HG03196 (cell line): ENCODE data around the gene CLIC5.

ENCODE experiments used
- ATAC-seq: cut with Tn5 transposase; IDR thresholded peaks from one replicate; pipeline ENCODE4 v1.9.1; 2021; ENCODE audit not compliant: unreplicated experiment

Gene CLIC5

GRCh38 chr6:45855642-45856394, 159.8 kb downstream of the CLIC5 start:
- no peak for ATAC-seq

GRCh38 chr6:45854149-45854742, 161.4 kb downstream of the CLIC5 start:
- ATAC-seq, result no peak

GRCh38 chr6:45851034-45851400, 164.6 kb downstream of the CLIC5 start:
- no peak for ATAC-seq

- ATAC-seq, result no peak
These were observed 165.2 kb downstream of the CLIC5 start for GRCh38 chr6:45850378-45851033.

GRCh38 chr6:45845567-45845966, 170.1 kb downstream of the CLIC5 start:
- no peak for ATAC-seq

GRCh38 chr6:45844986-45845385, 170.7 kb downstream of the CLIC5 start:
- ATAC-seq, result no peak

- ATAC-seq, result no peak
These were observed 171.7 kb downstream of the CLIC5 start for GRCh38 chr6:45843848-45844521.

GRCh38 chr6:45841062-45841461, 174.6 kb downstream of the CLIC5 start:
- no peak for ATAC-seq

- no peak for ATAC-seq
These were observed 176.7 kb downstream of the CLIC5 start for GRCh38 chr6:45838996-45839395.

- no peak for ATAC-seq
These were observed 177.2 kb downstream of the CLIC5 start for GRCh38 chr6:45838451-45838850.

GRCh38 chr6:45837541-45838200, 178.0 kb downstream of the CLIC5 start:
- no peak for ATAC-seq

GRCh38 chr6:45836984-45837383, 178.7 kb downstream of the CLIC5 start:
- ATAC-seq, result no peak

GRCh38 chr6:45836438-45836824, 179.2 kb downstream of the CLIC5 start:
- no peak for ATAC-seq

GRCh38 chr6:45835721-45836437, 179.8 kb downstream of the CLIC5 start:
- no peak for ATAC-seq

GRCh38 chr6:45832063-45832462, 183.6 kb downstream of the CLIC5 start:
- ATAC-seq, result no peak
